Measurements from ENCODE around the gene FKBP3.

Gene FKBP3

DNA sequence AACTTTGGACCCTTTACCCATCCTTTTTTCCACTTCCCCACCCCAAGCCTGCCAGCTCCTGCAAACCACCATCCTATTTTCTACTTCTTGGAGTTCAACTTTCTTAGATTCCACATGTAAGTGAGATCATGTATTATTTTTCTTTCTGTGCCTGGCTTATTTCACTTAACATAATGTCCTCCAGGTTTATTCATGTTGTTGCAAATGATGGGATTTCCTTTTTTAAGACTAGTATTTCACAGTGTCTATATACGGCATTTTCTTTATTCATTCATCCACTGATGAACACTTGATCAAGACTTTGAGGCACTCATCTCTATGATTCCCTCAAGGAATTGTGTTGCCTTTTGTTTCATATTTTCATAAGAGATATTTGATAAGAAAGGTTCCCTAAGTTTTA is 56.0 kb downstream of the FKBP3 start:
- H3K36me3 ChIP-seq (replicated peaks in 1 of 2; ENCODE audit: control insufficient read depth in 2 of 2, insufficient read depth in 2 of 2, low read length in 2 of 2) = peaks cover 0 to 8% of the 10 kb centered on the region in 2 donors
- no peaks in the 10 kb centered on the region for H3K27me3 ChIP-seq (ENCODE audit: control insufficient read depth in 3 of 3, insufficient read depth in 3 of 3, low read depth in 1 of 3, low read length in 3 of 3)
- H3K23ac ChIP-seq (ENCODE audit: low read depth, low read length, poor library complexity) = no peak overlapping the region
- H3K79me1 ChIP-seq (ENCODE audit: low read depth, low read length) = no peaks in the 10 kb centered on the region
- no peak overlapping the region for H2BK120ac ChIP-seq (ENCODE audit: low read depth, low read length)
- H3K4me3 ChIP-seq (ENCODE audit: low read length in 2 of 2) = no peak overlapping the region
- DNase-seq (ENCODE audit: low spot score) = no peak
- H3K18ac ChIP-seq (ENCODE audit: low read length) = no peak overlapping the region
- H2AK5ac ChIP-seq (ENCODE audit: low read depth, low read length) = no peak overlapping the region
- no peak overlapping the region for H3K14ac ChIP-seq (ENCODE audit: low read length)
- peaks cover 0 to under 1% of the 10 kb centered on the region in 2 donors for H3K4me1 ChIP-seq (ENCODE audit: control insufficient read depth in 2 of 2, insufficient read depth in 1 of 2, low read depth in 1 of 2, low read length in 2 of 2)
- no peak overlapping the region for H4K8ac ChIP-seq (ENCODE audit: low read depth, low read length)
- H4K91ac ChIP-seq (ENCODE audit: low read depth, low read length, poor library complexity) = no peak overlapping the region
- no peak overlapping the region for H2BK12ac ChIP-seq (ENCODE audit: low read length)
- H3K4ac ChIP-seq (ENCODE audit: low read length) = no peak overlapping the region
- H3K9ac ChIP-seq (ENCODE audit: low read depth, low read length, poor library complexity) = no peak overlapping the region
- H3K4me2 ChIP-seq (ENCODE audit: insufficient read depth, low read length, poor library complexity, severe bottlenecking) = no peak overlapping the region
- no peak overlapping the region for H2AFZ ChIP-seq (ENCODE audit: low read length)
- H3K27ac ChIP-seq (replicated peaks; ENCODE audit: low read length) = no peak overlapping the region
- no peak overlapping the region for H2BK15ac ChIP-seq (ENCODE audit: low read length)
- no peaks in the 10 kb centered on the region for H3K9me3 ChIP-seq (replicated peaks in 1 of 2; ENCODE audit: control insufficient read depth in 2 of 2, insufficient read depth in 1 of 2, low read depth in 1 of 2, low read length in 2 of 2)
- no CpG with 5 or more reads among the region's 1 CpG for WGBS, 2 donors (ENCODE audit: extremely low coverage in 2 of 2, insufficient read length in 2 of 2, insufficient replicate concordance in 1 of 2)
- H2BK5ac ChIP-seq (ENCODE audit: low read length) = no peak overlapping the region

DNA sequence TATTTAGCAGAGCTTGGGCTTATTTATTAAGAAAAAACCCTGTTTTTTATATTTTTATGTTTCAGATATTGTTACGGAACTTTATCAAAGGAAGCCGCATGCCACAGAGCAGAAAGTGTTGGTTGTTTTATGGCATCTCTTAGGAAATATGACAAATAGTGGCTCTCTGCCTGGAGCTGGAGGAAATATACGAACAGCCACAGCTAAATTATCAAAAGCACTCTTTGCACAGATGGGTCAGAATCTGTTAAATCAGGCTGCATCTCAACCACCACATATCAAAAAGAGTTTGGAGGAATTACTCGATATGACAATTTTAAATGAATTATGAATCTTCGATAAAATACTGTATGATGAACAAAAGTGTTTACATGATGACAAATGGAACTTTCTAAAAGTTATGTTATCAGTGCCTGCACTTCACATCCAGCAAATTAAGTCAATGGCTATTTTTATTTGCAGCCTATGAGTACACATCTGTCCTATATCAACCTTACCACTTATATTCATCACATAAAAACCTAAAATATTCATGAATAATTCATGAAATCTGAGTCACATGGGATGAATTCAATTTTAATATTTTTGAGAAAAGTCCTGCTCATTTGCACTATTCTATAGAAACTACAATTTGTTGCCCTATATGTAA is 60.9 kb downstream of the FKBP3 start:
- no peak overlapping the region for H3K9ac ChIP-seq (ENCODE audit: low read depth, low read length, poor library complexity)
- no peak overlapping the region for H4K91ac ChIP-seq (ENCODE audit: low read depth, low read length, poor library complexity)
- no peaks in the 10 kb centered on the region for H3K27me3 ChIP-seq (ENCODE audit: control insufficient read depth in 3 of 3, insufficient read depth in 3 of 3, low read depth in 1 of 3, low read length in 3 of 3)
- no peak overlapping the region for H2AFZ ChIP-seq (ENCODE audit: low read length)
- no peak overlapping the region for H3K14ac ChIP-seq (ENCODE audit: low read length)
- H3K4me3 ChIP-seq (ENCODE audit: low read length in 2 of 2) = no peak overlapping the region
- no peak overlapping the region for H3K27ac ChIP-seq (replicated peaks; ENCODE audit: low read length)
- H3K9me3 ChIP-seq (replicated peaks in 1 of 2; ENCODE audit: control insufficient read depth in 2 of 2, insufficient read depth in 1 of 2, low read depth in 1 of 2, low read length in 2 of 2) = peaks cover 0 to 3% of the 10 kb centered on the region in 2 donors
- no peak overlapping the region for H3K4me2 ChIP-seq (ENCODE audit: insufficient read depth, low read length, poor library complexity, severe bottlenecking)
- H3K4ac ChIP-seq (ENCODE audit: low read length) = no peak overlapping the region
- WGBS, 2 donors (ENCODE audit: extremely low coverage in 2 of 2, insufficient read length in 2 of 2, insufficient replicate concordance in 1 of 2) = no CpG with 5 or more reads among the region's 5 CpGs
- H3K36me3 ChIP-seq (replicated peaks in 1 of 2; ENCODE audit: control insufficient read depth in 2 of 2, insufficient read depth in 2 of 2, low read length in 2 of 2) = peaks cover 0 to 26% of the 10 kb centered on the region in 2 donors
- H2BK12ac ChIP-seq (ENCODE audit: low read length) = no peak overlapping the region
- H3K4me1 ChIP-seq (ENCODE audit: control insufficient read depth in 2 of 2, insufficient read depth in 1 of 2, low read depth in 1 of 2, low read length in 2 of 2) = no peaks in the 10 kb centered on the region
- H3K79me1 ChIP-seq (ENCODE audit: low read depth, low read length) = no peaks in the 10 kb centered on the region
- H4K8ac ChIP-seq (ENCODE audit: low read depth, low read length) = no peak overlapping the region
- no peak overlapping the region for H3K23ac ChIP-seq (ENCODE audit: low read depth, low read length, poor library complexity)
- no peak overlapping the region for H2BK5ac ChIP-seq (ENCODE audit: low read length)
- DNase-seq (ENCODE audit: low spot score) = no peak
- no peak overlapping the region for H2BK120ac ChIP-seq (ENCODE audit: low read depth, low read length)
- H3K18ac ChIP-seq (ENCODE audit: low read length) = no peak overlapping the region
- H2AK5ac ChIP-seq (ENCODE audit: low read depth, low read length) = no peak overlapping the region
- H2BK15ac ChIP-seq (ENCODE audit: low read length) = no peak overlapping the region

DNA sequence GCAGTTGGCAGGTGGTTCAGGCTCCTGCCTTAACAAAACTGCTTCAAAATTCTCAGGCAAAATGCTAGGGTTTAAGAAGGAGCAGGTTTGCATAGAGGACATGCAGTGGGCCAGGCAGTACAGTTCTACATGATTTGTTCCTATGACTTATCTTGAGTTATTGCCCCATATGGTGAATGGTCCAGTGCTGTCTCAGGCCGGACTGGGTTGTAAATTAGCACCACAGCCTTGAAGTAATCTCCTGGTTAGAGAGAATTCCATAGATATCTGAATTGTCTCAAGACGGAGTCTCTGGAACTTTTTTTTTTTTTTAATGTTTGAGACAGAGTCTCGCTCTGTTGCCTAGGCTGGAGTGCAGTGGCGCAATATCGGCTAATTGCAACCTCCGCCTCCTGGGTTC is 62.2 kb downstream of the FKBP3 start:
- Histone ChIP-seq H3K4me1 (ENCODE audit: control insufficient read depth in 2 of 2, insufficient read depth in 1 of 2, low read depth in 1 of 2, low read length in 2 of 2) (no peaks in the 10 kb centered on the region), H3K79me1 (ENCODE audit: low read depth, low read length) (no peaks in the 10 kb centered on the region), H3K14ac (ENCODE audit: low read length) (no peak overlapping the region), H3K9ac (ENCODE audit: low read depth, low read length, poor library complexity) (no peak overlapping the region), H3K9me3 (replicated peaks in 1 of 2; ENCODE audit: control insufficient read depth in 2 of 2, insufficient read depth in 1 of 2, low read depth in 1 of 2, low read length in 2 of 2) (peaks cover 0 to 3% of the 10 kb centered on the region in 2 donors), H3K23ac (ENCODE audit: low read depth, low read length, poor library complexity) (no peak overlapping the region), H3K4me3 (ENCODE audit: low read length in 2 of 2) (no peak overlapping the region), H2AFZ (ENCODE audit: low read length) (no peak overlapping the region), H2BK15ac (ENCODE audit: low read length) (no peak overlapping the region), H4K8ac (ENCODE audit: low read depth, low read length) (no peak overlapping the region), H3K36me3 (replicated peaks in 1 of 2; ENCODE audit: control insufficient read depth in 2 of 2, insufficient read depth in 2 of 2, low read length in 2 of 2) (peaks cover 0 to 33% of the 10 kb centered on the region in 2 donors), H3K4me2 (ENCODE audit: insufficient read depth, low read length, poor library complexity, severe bottlenecking) (no peak overlapping the region), H3K27me3 (ENCODE audit: control insufficient read depth in 3 of 3, insufficient read depth in 3 of 3, low read depth in 1 of 3, low read length in 3 of 3) (no peaks in the 10 kb centered on the region), H3K4ac (ENCODE audit: low read length) (no peak overlapping the region), H2AK5ac (ENCODE audit: low read depth, low read length) (no peak overlapping the region), H2BK120ac (ENCODE audit: low read depth, low read length) (no peak overlapping the region), H2BK12ac (ENCODE audit: low read length) (no peak overlapping the region), H4K91ac (ENCODE audit: low read depth, low read length, poor library complexity) (no peak overlapping the region), H3K27ac (replicated peaks; ENCODE audit: low read length) (no peak overlapping the region), H2BK5ac (ENCODE audit: low read length) (no peak overlapping the region), H3K18ac (ENCODE audit: low read length) (no peak overlapping the region)
- WGBS, 2 donors (ENCODE audit: extremely low coverage in 2 of 2, insufficient read length in 2 of 2, insufficient replicate concordance in 1 of 2) = no CpG with 5 or more reads among the region's 6 CpGs
- DNase-seq (ENCODE audit: low spot score) = no peak

DNA sequence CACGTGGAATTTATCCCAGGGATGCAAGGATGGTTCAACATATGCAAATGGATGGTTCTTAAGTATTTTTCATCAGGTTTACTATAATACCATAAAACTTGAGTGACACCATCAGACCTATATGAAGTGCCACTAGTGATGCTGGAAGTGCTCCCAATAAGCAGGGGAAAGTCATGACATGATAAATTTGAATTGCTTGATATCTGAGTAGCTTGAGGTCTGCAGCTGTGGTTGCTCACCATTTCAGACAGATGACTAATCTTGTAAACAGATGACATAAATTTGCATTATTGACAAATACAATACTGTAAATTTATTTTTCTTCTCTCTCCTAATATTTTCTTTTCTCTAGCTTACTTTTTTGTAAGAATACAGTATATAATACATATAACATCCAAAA is 64.1 kb downstream of the FKBP3 start:
- H3K27ac ChIP-seq (replicated peaks; ENCODE audit: low read length) = no peak overlapping the region
- no peak overlapping the region for H3K18ac ChIP-seq (ENCODE audit: low read length)
- no peak overlapping the region for H2BK120ac ChIP-seq (ENCODE audit: low read depth, low read length)
- H3K79me1 ChIP-seq (ENCODE audit: low read depth, low read length) = no peaks in the 10 kb centered on the region
- H4K91ac ChIP-seq (ENCODE audit: low read depth, low read length, poor library complexity) = no peak overlapping the region
- no peak for DNase-seq (ENCODE audit: low spot score)
- no peak overlapping the region for H2BK5ac ChIP-seq (ENCODE audit: low read length)
- no peak overlapping the region for H2BK12ac ChIP-seq (ENCODE audit: low read length)
- H3K14ac ChIP-seq (ENCODE audit: low read length) = no peak overlapping the region
- no peak overlapping the region for H4K8ac ChIP-seq (ENCODE audit: low read depth, low read length)
- H2BK15ac ChIP-seq (ENCODE audit: low read length) = no peak overlapping the region
- peaks cover 0 to 33% of the 10 kb centered on the region in 2 donors for H3K36me3 ChIP-seq (replicated peaks in 1 of 2; ENCODE audit: control insufficient read depth in 2 of 2, insufficient read depth in 2 of 2, low read length in 2 of 2)
- H2AK5ac ChIP-seq (ENCODE audit: low read depth, low read length) = no peak overlapping the region
- H3K23ac ChIP-seq (ENCODE audit: low read depth, low read length, poor library complexity) = no peak overlapping the region
- H3K9ac ChIP-seq (ENCODE audit: low read depth, low read length, poor library complexity) = no peak overlapping the region
- H2AFZ ChIP-seq (ENCODE audit: low read length) = no peak overlapping the region
- peaks cover 0 to 3% of the 10 kb centered on the region in 2 donors for H3K9me3 ChIP-seq (replicated peaks in 1 of 2; ENCODE audit: control insufficient read depth in 2 of 2, insufficient read depth in 1 of 2, low read depth in 1 of 2, low read length in 2 of 2)
- WGBS, 2 donors (ENCODE audit: extremely low coverage in 2 of 2, insufficient read length in 2 of 2, insufficient replicate concordance in 1 of 2) = no CpG with 5 or more reads among the region's 1 CpG
- H3K4me1 ChIP-seq (ENCODE audit: control insufficient read depth in 2 of 2, insufficient read depth in 1 of 2, low read depth in 1 of 2, low read length in 2 of 2) = no peaks in the 10 kb centered on the region
- H3K4ac ChIP-seq (ENCODE audit: low read length) = no peak overlapping the region
- H3K4me2 ChIP-seq (ENCODE audit: insufficient read depth, low read length, poor library complexity, severe bottlenecking) = no peak overlapping the region
- no peak overlapping the region for H3K4me3 ChIP-seq (ENCODE audit: low read length in 2 of 2)
- H3K27me3 ChIP-seq (ENCODE audit: control insufficient read depth in 3 of 3, insufficient read depth in 3 of 3, low read depth in 1 of 3, low read length in 3 of 3) = no peaks in the 10 kb centered on the region
